GM12801 (cell line): ENCODE results near the gene APOBEC3B.

ENCODE experiments used
- TF ChIP-seq, protein P1 (sequence below): IDR thresholded peaks from one replicate; pipeline ENCODE4 v1.5.1; 2011; ENCODE audit warnings: control low read depth; ENCODE audit not compliant: insufficient read length; ENCODE audit errors: extremely low read depth

APOBEC3B gene

DNA sequence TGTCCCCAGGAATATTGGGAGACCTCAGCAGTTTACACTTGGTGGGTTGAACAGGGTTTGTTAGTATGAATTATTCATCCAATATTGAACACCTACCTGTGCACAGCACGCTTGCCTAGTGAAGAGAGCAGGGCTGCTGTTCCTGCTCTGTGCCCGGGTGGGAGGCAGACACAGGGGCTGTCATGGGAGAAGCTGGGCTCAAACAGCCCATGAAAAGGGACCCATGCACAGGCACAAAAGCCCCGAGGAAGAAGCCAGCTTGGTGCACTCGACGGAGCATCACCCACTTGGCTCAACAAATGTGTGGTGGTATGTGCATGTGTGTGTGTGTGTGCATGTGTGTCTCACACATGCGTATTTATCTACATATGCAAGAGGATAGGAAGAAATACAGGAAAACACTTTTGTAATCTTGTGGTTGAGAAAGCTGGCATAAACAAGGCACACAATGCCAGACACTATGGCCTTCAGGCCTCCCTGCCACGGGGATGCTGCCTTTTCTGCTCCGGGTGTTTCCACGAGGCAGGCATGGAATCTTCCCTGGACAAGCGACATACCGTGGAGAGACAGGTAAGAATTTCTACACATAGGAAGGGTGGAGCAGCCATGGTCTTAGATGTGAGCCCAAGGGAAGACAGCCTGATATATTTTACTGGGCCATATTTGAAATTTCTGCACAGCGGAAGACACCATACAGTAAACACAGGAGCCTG, 29.7 kb upstream of the APOBEC3B start:
- TF ChIP-seq, protein P1, sequence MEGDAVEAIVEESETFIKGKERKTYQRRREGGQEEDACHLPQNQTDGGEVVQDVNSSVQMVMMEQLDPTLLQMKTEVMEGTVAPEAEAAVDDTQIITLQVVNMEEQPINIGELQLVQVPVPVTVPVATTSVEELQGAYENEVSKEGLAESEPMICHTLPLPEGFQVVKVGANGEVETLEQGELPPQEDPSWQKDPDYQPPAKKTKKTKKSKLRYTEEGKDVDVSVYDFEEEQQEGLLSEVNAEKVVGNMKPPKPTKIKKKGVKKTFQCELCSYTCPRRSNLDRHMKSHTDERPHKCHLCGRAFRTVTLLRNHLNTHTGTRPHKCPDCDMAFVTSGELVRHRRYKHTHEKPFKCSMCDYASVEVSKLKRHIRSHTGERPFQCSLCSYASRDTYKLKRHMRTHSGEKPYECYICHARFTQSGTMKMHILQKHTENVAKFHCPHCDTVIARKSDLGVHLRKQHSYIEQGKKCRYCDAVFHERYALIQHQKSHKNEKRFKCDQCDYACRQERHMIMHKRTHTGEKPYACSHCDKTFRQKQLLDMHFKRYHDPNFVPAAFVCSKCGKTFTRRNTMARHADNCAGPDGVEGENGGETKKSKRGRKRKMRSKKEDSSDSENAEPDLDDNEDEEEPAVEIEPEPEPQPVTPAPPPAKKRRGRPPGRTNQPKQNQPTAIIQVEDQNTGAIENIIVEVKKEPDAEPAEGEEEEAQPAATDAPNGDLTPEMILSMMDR: no peak

- TF ChIP-seq, protein P1: no peak
Observed at GRCh38 chr22:38953091-38953490, 29.1 kb upstream of the APOBEC3B start.

- TF ChIP-seq, protein P1: no peak
Observed at GRCh38 chr22:38953577-38954413, 28.4 kb upstream of the APOBEC3B start.

DNA sequence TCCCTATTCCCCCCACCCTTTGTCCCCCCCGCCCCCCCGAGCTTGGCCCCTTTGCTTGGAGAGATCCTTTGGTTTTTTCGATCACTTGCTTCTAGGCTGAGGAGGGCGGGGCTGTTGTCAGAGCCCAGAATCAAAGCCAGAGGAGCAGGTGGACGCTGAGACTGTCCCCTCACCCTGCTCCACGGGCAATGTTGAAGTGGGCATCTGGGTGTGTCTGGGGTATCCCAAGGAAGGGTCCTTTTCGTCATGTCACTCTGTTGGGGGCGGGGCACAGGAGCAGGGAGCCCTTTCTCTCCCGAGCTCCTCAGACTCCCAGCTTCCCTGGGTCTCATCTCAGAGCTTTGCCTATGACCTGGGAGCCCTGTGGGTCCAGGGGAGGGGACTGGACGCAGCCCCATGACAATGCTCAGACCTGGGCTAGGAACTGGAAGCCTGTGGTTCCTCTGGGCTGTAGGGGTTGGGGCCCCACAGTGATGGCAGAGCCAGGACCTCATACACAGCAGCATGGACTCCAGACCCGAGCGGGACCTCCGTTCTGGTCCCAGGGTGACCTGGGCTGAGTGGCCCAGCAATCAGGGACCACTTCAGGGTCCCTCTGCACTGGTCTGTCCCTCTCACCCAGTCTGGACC, 27.6 kb upstream of the APOBEC3B start:
- TF ChIP-seq, protein P1: no peak

GRCh38 chr22:38955250-38955905, 26.8 kb upstream of the APOBEC3B start:
- TF ChIP-seq, protein P1: no peak

DNA sequence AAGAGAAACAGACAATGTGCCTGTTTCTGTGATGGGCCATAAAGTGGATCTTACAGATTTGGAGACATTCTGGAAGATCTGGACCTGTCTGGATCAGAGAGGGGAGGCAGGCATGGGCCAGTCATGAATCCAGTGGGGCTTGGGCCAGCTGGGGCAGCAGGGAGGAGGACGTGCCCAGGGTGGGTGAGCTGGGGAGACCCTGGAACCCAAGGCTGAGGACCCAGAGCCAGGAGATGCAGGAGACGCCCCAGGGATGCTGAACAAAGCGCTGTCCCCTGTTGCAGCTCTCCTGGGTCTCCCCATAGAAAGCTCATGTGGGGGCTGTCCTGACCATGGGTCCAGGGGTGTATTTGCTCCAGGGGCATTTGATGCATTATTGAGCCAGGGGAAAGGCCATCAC, 26.2 kb upstream of the APOBEC3B start:
- TF ChIP-seq, protein P1: no peak

DNA sequence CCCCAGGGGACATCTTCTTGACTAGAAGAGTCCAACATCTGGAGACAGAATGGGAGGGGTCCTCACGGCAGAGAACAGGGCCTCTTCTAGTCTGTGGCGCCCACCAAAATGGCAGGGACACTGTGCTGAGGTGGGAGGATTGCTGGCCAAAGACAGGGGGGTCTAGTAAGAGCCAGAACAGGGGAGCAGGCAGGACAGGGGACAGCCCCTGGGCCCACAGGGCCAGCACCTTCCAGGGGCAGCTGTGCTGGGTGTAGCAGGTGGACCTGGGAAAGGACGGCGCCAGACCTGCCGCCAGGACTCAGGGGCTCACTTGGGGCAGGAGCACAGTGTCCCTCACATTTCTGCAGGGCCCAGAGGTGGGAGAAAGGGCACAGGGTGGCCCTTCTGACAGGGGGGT, 25.6 kb upstream of the APOBEC3B start:
- TF ChIP-seq, protein P1: no peak
